Hepatic stellate cell (primary cell): Measurements from ENCODE around the gene UCN2.

Experiments
- DNase-seq: peaks from one replicate; pipeline ENCODE4 v3.0.0; 2011; ENCODE audit warnings: low spot score

The UCN2 gene

GRCh38 chr3:48591436-48591835, 27.9 kb upstream of the UCN2 start:
- no peak for DNase-seq

- no peak for DNase-seq
Measured at GRCh38 chr3:48588230-48588629, 24.6 kb upstream of the UCN2 start.

GRCh38 chr3:48587686-48588085, 24.1 kb upstream of the UCN2 start:
- DNase-seq = no peak

GRCh38 chr3:48585411-48585810, 21.8 kb upstream of the UCN2 start:
- DNase-seq = no peak

- DNase-seq = no peak
Measured at GRCh38 chr3:48584836-48585235, 21.3 kb upstream of the UCN2 start.

GRCh38 chr3:48581621-48582481, 18.3 kb upstream of the UCN2 start:
- no peak for DNase-seq

DNA sequence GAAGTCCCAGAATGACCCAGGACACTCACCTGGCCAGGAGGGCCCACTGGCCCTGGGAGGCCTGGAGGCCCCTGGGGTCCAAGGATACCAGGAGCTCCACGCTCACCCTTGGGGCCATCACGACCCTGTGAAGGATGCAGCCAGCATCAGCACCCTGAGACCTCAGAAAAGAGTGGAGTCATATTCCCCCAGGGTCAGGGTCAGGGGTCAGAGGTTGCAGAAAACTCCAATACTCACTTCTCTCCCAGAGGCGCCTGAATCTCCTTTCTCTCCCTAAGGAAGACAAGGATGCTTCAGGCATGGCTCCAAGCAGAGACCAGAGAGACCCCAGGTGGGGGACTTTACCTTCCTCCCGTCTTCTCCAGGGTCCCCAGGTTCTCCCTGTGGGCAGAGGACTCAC, 13.1 kb upstream of the UCN2 start:
- DNase-seq = no peak

DNA sequence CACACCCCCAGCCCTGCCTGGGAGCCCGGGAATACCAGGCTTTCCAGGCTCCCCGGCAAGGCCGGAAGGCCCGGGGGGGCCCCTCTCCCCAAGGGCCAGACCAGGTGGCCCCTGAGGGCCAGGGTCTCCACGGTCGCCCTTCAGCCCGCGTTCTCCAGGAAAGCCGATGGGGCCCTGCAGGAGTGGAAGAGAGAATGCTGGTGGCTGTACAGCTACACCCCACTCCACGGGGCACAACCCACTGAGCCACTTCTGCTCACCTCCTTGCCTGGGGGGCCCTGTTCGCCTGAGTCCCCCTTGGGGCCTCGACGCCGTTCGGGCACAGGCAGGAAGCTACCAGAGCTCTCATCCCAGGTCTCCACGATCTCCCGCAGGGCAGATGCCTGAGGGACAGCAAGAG, 11.8 kb upstream of the UCN2 start:
- DNase-seq = no peak

DNA sequence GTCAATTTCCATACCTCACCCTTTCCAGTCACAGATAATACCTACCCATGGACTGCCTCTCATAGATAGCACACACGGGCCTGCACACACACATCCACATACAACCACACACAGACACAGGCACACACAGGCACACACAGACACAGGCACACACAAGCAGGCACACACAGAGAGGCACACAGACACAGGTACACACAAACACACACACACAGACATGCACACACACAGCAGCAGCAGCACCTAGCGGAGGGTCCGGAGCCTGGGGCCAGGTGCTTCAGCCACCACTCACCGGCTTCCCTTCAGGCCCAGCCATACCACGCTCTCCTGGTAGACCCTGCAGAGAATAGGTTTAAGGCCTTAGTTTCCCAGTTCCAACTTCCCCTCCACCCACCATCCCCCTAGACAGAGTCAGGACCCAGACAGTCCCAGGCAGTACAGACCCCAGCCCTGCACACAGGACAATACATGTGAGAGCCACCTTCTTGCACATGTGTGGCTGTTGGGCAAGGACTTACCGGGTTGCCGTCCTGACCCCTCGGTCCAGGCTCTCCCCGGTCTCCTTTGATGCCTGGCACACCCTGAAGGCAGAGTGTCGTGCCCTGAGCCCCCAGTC, 10.5 kb upstream of the UCN2 start:
- DNase-seq = no peak

DNA sequence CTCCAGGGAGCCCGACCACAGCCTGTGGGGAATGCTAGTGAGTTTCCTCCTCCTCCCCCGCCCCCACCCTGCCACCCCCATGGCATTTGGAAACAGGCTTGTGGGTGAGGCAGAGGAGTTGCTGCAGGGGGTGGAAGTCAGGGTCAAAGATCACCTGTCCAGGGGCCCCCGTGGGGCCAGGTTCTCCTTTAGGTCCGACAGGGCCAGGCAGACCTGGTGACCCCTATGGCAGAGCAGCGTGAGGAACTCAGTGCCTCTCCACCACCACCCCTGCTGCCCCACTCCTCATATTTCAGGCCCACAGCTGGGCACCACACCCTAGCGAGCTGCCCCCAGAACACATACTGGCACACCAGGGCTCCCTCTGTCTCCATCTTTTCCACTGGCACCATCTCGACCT, 8.9 kb upstream of the UCN2 start:
- no peak for DNase-seq

DNA sequence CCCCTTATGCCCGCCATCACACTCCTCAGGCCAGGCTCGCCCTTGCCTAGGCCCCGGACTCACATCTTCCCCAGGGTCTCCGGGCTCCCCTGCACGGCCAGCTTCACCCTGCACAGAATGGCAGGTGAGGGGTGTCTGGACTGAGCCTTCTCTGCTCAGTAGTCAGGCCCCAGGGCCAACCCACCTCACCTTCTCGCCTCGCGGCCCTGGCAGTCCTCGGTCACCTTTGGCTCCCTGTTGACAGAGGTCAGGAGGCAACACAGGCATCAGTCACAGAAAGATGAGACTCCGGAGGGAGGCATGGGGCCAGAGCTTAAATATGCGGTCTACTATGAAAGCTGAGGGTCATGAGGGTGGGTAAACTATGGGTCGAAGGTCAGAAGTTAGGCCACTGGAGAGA, 8.4 kb upstream of the UCN2 start:
- no peak for DNase-seq

- no peak for DNase-seq
Measured at GRCh38 chr3:48569808-48570450, 6.3 kb upstream of the UCN2 start.

DNA sequence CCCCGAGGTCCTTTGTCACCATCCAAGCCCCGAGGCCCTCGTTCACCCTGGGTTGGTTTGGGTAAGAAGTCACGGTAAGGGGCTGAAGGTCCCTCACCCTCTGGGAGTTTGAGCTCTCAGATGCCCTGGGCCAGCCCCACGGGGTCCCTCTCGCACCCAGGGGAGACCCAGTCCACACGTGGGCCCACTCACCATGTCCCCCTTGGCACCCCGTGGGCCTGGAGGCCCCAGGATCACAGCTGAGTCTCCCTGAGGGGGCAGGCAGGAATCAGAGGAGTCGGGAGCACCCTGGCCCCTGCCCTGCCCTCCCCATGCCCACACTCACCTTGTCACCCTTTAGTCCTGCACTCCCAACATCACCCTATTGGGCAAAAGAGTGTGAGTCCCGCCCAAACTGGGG, 5.8 kb upstream of the UCN2 start:
- DNase-seq = no peak

DNA sequence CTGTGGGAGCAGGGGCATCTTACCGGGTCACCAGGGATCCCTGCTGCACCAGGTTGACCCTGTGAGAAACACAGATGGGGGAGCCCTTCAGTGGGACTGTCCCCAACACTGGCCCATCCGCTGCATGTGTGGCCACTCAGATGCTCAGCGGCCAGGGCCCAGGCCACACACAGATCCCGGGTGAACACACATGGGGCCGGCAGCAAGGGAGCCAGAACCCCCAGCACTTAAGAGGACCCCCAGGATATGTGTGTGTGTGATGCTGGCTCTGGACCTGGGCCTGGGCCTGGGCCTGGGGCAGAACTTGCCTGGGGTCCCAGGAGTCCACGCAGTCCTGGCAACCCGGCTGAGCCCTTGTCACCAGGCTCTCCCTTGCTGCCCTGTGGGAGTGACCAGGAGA, 4.9 kb upstream of the UCN2 start:
- no peak for DNase-seq

GRCh38 chr3:48567500-48567899, 3.9 kb upstream of the UCN2 start:
- no peak for DNase-seq

DNA sequence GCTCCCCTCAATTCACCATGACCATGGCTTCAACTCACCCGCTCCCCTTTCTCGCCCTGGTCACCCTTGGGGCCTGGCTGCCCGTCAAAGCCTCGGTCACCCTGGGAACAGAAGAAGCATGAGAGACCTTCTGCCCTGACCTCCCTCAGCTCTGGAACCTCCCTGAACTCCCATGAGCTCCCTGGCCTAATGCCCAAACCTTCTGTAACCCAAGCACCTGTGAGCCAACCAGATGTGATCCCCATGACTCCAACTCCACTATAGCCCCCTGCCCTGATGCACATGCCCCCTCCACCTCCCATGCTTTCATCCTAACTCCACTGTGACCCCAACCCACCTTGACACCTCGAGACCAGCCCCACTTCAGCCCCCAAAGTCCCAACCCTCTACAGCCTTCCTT, 3.5 kb upstream of the UCN2 start:
- DNase-seq = no peak

DNA sequence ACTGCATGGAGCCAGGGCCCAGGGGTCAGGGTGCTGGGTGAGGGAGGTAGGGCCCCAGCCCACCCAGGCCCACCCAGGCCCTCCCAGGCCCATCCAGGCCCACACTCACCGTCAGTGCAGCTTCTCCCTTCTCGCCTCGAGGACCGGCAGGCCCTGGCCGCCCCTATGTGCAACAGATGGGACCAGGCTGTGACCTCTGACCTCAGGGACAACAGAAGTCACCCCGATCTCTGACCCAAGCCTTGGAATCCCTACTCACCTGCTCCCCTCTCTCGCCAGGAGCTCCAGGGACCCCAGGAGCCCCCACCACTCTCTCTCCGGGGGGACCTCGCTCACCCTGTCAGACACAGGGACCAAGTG, 2.8 kb upstream of the UCN2 start:
- no peak for DNase-seq

- DNase-seq = peak; percentile 94
Measured at GRCh38 chr3:48565591-48566400, 2.2 kb upstream of the UCN2 start.

- DNase-seq = no peak
Measured at GRCh38 chr3:48565186-48565585, 1.6 kb upstream of the UCN2 start.

DNA sequence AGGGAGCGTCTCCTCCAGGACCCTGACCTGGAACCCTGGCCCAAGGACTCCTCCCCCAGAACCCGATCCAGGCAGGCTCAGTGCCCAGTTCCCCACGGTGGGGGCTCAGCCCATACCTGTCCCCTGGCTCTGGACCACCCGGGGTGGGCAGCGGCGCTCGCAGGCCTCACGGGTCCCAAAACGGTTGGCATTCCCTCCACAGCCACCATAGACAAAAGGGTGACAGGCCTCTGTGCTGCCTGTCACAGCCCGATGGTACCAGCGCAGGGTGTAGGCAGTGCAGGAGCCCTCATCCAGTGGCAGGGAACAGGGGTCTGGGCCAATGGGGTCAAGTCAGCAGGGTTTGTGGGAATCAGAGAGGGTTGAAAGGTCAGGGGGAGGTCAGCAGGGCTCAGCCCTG, 1.1 kb upstream of the UCN2 start:
- no peak for DNase-seq

DNA sequence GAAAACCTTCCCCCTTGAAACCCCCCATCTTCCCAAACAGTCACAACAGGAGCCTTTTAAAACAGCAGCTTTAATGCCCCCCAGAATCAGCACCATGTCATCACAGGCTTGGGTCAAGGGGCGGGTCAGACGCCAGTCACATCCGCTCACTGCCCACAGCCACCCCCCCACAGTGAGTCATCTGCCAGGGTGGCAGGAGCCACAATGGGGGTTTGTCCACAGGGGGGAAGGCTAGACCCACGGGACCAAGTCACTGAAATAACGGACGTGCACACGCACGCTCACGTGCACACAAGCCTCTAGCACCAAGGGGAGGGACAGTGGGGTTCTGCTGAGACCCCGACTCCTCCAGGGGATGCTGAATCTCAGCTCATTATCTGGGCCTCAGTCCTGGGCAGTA, 441 bp upstream of the UCN2 start:
- DNase-seq = peak; percentile 90

GRCh38 chr3:48562367-48563095, 1.1 kb downstream of the UCN2 start:
- no peak for DNase-seq
